ENCODE data around the gene GNG13. TPM values are rescaled to one million over a fixed set of nuclear protein-coding genes. Genes with fewer than 3 reads are reported as not detected.

Gene GNG13
- total and polyA plus RNA-seq, 2 of the 4 experiments (the other 2 are of a cell fraction), result not detected

- no peak overlapping the region for H3K18ac ChIP-seq (ENCODE audit: low read depth, low read length)
- intact Hi-C loops (cut with micrococcal nuclease) (no loop called here), in situ Hi-C loops (cut with MboI; ENCODE audit: low sequenced_read_pairs) (no loop called here), dilution Hi-C loops (cut with HindIII; ENCODE audit: low sequenced_read_pairs, unreplicated experiment) (no loop called here)
- no peak overlapping the region for H2AK9ac ChIP-seq (replicated peaks; ENCODE audit: low read depth, low read length, poor library complexity)
- H3K27me3 ChIP-seq (ENCODE audit: control insufficient read depth, insufficient read depth, low read length), result peaks cover 20% of the 10 kb centered on the region
- POLR2A ChIA-PET (ENCODE audit: unreplicated experiment), result no interaction called here
- TF ChIP-seq BHLHE40 (IDR thresholded peaks at IDR 0.05; ENCODE audit: low read depth, low read length) (no peak), USF2 (IDR thresholded peaks at IDR 0.05; ENCODE audit: low read depth, low read length) (no peak), RFX5 (IDR thresholded peaks at IDR 0.05; ENCODE audit: low read depth, low read length) (no peak), RAD21 (IDR thresholded peaks at IDR 0.05; ENCODE audit: low read length) (no peak), FOS (IDR thresholded peaks at IDR 0.05; ENCODE audit: low read depth, low read length) (no peak), ELK1 (IDR thresholded peaks at IDR 0.05; ENCODE audit: borderline replicate concordance, low read depth, low read length) (no peak)
- no peak overlapping the region for H4K5ac ChIP-seq (ENCODE audit: low read depth, low read length)
- CTCF ChIA-PET, result no interaction called here
- H3K79me1 ChIP-seq (ENCODE audit: low read depth in 1 of 2, low read length in 2 of 2), result no peaks in the 10 kb centered on the region
- no peak overlapping the region for H3K4me2 ChIP-seq (ENCODE audit: low read depth, low read length)
- H3K4ac ChIP-seq (ENCODE audit: low read depth, low read length), result no peak overlapping the region
- no peak overlapping the region for H4K91ac ChIP-seq (ENCODE audit: insufficient read depth, low read depth, low read length)
- DNase-seq (no peak), ATAC-seq (ENCODE audit: low read depth) (no peak)
- H2BK120ac ChIP-seq (ENCODE audit: low read depth, low read length), result no peak overlapping the region
- no peak overlapping the region for H3K56ac ChIP-seq (ENCODE audit: extremely low read depth, insufficient read depth, low read length)
- no peak overlapping the region for H2AFZ ChIP-seq (replicated peaks; ENCODE audit: low read length, poor library complexity)
- no TSS peak for BruUV-seq (replicated peaks)
- H3K14ac ChIP-seq (replicated peaks; ENCODE audit: low read depth, low read length), result no peak overlapping the region
- H3K9me1 ChIP-seq (ENCODE audit: insufficient read depth, low read length), result no peaks in the 10 kb centered on the region
- 74% methylated on average over 4 of the region's 22 CpGs; no CpG with 5 or more reads in 1 of the 2 experiments for WGBS, 2 experiments (ENCODE audit: extremely low coverage in 2 of 2, insufficient read length in 1 of 2)
- no peak overlapping the region for H3K4me3 ChIP-seq (ENCODE audit: insufficient read depth, low read depth, low read length)
- H3K9ac ChIP-seq (ENCODE audit: low read depth, low read length), result no peak overlapping the region
- no peaks in the 10 kb centered on the region for H3K9me3 ChIP-seq (ENCODE audit: control insufficient read depth, insufficient read depth, low read length)
- H3K36me3 ChIP-seq (ENCODE audit: control insufficient read depth, insufficient read depth, low read length), result peaks cover 1% of the 10 kb centered on the region; the same call in 1 of the 2 replicates
- H4K20me1 ChIP-seq (ENCODE audit: insufficient read depth, low read length), result no peaks in the 10 kb centered on the region
- no peak overlapping the region for H3K27ac ChIP-seq (ENCODE audit: insufficient read depth, low read length)
- no peak overlapping the region for H3K23ac ChIP-seq (ENCODE audit: low read depth, low read length)
- no peak overlapping the region for H2BK20ac ChIP-seq (ENCODE audit: low read depth, low read length)
- no peak overlapping the region for H4K8ac ChIP-seq (ENCODE audit: low read depth in 2 of 2, low read length in 2 of 2)
- H3K4me1 ChIP-seq (ENCODE audit: control insufficient read depth, insufficient read depth, low read length), result no peaks in the 10 kb centered on the region
- no peak overlapping the region for H2AK5ac ChIP-seq (ENCODE audit: low read depth, low read length)
- H2BK15ac ChIP-seq (ENCODE audit: low read depth, low read length), result no peak overlapping the region
- H2BK5ac ChIP-seq (ENCODE audit: low read depth, low read length, poor library complexity, severe bottlenecking), result no peak overlapping the region
Observed at GRCh38 chr16:799111-799947, 1.2 kb downstream of the GNG13 start.

All from IMR-90 (cell line).